HG03342 (cell line): ENCODE data around the gene BLVRB.
"Not testable (repeated sequence)": the region's sequence is repeated elsewhere in the genome, so short reads cannot be mapped to it uniquely, and the experiment has no call there.

ENCODE experiments used
- ATAC-seq: cut with Tn5 transposase; IDR thresholded peaks from one replicate; pipeline ENCODE4 v1.9.1; 2021; ENCODE audit warnings: mild to moderate bottlenecking, moderate library complexity; ENCODE audit not compliant: unreplicated experiment

The BLVRB gene

DNA sequence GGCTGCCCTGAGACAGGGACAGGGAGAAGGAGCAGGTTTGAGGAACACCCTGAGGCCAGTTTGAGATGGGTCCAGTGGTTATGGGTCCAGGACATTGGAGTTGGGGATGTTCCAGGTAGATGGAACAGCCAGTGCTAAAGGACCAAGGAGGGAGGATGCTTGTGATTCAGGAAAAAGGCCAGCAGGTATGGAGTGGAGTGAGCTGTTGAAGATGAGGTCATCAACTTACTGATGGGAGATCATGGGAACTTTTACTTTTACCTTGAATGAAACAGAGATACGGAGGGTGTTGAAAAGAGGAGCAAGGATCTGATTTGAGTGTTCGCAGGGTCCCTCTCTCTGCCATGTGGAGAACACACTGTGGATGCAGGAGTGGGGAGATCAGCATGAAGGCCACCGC, 26.7 kb upstream of the BLVRB start:
- no peak for ATAC-seq

DNA sequence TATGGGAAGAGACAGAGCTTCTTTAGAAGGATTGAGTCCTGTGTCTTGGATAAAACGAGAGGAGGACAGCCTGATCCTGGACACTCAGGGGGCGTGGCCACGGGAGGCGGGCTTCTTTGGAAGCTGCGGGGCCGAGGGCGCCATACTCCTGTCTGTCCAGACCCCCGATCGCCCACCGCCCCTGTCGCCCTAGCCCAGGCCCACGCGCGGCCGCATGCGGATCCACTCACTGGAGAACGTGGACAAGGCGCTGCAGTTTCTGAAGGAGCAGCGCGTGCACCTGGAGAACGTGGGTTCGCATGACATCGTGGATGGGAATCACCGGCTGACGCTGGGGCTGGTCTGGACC, 24.3 kb upstream of the BLVRB start:
- ATAC-seq, result no peak

DNA sequence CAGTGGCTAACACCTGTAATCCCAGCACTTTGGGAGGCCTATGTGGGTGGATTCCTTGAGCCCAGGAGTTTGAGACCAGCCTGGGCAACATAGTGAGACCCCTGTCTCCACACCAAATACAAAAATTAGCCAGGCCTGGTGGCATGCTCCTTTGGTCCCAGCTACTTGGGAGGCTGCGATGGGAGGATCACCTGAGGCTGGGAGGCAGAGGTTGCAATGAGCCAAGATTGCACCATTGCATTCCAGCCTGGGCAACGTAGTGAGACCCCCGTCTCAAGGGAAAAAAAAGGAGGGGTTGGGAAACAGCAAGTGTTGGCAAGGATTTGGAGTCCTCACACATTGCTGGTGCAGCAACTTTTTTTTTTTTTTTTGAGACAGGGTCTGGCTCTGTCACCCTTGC, 20.5 kb upstream of the BLVRB start:
- ATAC-seq, result no peak

DNA sequence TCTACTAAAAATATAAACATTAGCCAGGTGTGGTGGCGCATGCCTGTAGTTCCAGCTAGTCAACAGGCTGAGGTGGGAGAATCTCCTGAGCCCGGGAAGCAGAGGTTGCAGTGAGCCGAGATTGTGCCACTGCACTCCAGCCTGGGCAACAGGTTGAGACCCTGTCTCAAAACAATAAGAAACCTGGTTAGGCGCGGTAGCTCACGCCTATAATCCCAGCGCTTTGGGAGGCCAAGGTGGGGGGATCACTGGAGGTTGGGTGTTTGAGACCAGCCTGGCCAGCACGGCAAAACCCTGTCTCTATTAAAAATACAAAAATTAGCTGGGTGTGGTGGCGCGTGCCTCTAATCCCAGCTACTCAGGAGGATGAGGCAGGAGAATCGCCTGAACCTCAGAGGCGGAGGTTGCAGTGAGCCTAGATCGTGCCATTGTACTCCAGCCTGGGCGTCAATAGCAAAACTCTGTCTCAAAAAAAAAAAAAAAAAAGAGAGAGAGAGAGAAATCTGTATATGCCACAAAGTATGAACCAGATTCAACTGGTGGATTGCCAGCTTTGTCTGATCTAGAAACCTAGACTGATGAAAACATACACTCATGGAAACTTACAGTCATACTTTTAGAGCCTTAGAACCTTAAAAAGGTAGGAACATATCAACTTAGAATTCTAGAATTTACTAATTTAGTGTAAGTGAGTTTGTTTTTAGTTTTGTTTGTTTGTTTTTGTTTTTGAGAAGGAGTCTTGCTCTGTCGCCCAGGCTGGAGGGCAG, 10.5 kb upstream of the BLVRB start:
- ATAC-seq, result not testable (repeated sequence)

DNA sequence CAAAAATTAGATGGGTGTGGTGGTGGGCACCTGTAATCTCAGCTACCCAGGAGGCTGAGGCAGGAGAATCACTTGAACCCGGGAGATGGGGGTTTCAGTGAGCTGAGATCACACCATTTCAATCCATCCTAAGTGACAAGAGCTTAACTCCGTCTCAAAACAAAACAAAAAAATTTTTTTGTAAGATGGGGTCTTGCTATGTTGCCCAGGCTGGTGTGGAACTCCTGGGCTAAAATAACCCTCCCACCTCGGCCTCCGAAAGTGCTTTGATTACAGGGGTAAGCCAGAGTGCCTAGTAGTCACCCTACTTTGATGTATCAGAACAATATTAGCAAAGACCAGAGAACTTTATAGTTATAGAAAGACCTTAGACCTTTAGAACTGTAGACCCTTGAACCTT, 9.2 kb upstream of the BLVRB start:
- ATAC-seq, result no peak

DNA sequence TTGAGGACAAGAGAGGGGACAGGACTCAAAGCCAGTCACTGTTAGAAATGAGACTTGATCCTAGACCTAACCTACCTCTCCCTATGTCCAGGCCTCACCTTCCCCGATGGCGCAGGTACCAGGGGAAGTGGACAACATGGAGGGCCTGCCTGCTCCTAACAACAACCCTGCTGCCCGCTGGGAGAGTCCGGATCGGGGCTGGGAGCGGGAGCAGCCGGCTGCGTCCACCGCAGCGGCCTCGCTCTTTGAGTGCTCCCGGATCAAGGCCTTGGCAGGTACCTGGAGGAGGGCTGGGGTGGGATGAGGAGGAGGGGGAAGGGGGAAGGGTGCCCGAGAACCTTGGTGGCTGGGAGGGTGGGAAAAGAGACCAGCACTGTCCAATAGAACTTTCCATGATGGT, 7.0 kb upstream of the BLVRB start:
- ATAC-seq, result no peak

DNA sequence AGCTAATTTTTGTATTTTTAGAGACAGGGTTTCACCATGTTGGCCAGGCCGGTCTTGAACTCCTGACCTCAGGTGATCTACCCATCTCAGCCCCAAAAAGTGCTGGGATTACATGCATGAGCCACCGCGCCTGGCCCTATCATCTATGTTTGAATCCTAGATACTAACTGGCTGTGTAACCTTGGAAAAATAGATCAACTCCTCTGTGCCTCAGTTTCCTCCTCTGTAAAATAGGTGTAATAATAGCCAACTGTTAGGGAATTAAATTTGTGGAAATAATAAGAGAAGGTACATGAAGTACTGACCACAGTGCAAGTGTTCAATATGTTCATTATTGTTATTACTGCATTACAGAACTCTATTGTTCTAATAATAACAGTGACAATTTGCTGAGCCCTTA, 5.6 kb upstream of the BLVRB start:
- ATAC-seq, result no peak

DNA sequence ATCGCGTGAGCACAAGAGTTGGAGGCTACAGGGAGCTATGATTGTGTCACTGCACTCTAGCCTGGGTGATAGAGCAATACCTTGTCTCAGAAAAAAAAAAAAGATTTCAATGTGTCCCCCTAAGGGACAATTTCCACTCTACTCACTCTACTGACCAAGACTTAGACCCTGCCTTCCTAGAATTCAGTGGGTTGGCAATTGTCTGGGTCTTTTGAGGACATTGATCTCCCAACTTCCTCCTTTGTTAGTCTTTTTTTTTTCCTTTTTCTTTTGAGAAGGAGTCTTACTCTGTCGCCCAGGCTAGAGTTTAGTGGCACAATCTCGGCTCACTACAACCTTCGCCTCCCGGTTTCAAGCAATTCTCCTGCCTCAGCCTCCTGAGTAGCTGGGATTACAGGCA, 3.5 kb upstream of the BLVRB start:
- no peak for ATAC-seq

DNA sequence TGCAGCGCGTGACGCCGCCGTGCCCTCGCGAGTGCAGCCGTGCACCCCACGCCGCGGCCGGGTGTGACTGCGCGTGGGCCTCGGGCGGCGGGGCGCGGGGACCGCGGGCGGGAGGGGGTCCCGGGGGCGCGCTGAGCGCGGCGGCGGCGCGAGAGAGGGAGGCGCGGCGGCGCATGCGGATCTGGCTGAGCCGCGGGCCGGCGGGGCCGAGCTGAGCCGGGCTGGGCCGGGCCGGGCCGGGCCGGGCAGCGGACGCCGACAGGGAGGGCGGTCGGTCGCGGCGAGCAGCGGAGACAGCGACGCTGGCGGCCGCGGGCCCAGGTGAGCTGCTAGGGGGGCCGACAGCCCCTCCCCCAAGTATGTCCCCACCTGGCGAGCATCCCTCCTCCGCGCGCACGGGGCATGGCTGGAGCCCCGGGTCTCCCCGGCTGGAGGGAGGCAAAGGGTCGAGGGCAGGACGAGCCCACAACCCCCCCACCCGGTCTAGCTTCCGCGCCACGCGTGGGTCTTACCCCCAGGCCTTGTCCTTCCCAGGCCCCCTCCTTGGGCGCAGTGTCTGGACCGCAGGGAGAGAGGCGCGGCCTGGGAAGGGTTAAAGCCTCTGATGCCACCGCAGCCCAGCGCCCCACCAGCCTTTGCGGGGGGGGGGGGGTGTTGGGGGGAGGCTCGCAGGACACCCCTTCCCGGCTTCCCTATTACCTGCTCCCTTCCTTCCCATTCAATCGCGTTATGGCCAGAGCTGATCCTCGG, 1.6 kb upstream of the BLVRB start, which contains the start of gene SPTBN4:
Gene SPTBN4 (plus strand): TSS at position 17 of the 750 bp plus-strand sequence. CDS start 5,621 bp downstream, outside the sequence.
- no peak for ATAC-seq

DNA sequence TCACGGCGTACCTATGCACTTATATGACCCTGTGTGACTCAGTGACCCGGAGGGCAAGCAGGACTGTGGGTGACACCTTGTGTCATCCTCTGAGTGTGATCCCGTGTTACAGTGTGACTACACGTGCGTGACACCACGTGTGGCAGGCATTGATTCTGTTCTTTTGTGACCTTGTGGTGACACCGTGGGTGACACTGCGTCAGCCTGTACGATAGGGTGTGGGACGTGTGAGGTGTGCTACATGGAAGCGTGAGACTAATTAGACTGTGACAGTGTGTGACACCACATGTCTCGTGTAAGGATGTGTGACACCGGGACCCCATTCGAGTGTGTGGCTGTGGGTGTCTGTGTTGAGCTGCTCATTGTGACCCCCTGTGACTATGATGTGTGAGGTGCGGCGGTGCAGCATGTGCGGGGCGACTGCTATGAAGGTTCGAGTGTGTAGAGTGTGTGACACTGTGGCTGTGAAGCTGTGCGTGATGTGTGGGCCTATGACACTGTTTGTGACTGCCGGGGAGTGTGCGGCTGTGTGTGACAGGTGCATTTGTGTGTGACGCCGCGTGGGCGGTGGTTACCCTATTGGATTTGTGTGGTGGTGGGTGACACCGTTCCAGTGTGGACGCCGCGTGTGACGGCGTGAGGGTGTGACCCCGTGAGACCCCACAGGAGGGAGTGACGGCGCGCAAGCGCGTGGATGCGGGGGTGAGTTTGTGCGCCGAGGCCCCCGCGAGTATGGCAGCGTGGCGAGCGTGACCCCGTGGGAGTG, 857 bp upstream of the BLVRB start:
- ATAC-seq, result peak; percentile 18

DNA sequence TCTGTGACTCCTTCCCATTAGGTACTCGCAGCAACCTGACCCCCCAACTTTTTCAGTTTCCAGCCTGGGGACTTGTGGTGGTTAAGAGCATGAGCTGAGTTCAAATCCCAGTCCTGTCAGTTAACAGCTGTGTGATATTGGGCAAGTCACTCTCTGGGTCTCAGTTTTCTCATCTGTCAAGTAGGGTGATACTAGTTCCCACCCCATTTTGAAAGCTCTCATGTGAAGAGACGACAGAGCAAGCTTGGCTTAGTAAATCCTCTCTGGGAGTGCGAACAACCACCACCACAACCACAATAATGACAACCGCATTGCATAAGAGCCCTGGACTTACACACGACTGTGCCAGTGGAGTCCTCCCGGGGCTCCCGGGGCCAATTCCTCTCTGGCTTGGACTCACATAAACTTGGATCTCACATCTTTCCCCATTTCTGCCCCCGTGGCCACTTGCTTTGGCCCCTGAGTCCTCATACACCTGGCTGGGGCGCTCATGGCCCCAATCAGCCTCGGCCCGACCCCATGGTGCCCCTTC, 454 bp downstream of the BLVRB start:
- no peak for ATAC-seq

DNA sequence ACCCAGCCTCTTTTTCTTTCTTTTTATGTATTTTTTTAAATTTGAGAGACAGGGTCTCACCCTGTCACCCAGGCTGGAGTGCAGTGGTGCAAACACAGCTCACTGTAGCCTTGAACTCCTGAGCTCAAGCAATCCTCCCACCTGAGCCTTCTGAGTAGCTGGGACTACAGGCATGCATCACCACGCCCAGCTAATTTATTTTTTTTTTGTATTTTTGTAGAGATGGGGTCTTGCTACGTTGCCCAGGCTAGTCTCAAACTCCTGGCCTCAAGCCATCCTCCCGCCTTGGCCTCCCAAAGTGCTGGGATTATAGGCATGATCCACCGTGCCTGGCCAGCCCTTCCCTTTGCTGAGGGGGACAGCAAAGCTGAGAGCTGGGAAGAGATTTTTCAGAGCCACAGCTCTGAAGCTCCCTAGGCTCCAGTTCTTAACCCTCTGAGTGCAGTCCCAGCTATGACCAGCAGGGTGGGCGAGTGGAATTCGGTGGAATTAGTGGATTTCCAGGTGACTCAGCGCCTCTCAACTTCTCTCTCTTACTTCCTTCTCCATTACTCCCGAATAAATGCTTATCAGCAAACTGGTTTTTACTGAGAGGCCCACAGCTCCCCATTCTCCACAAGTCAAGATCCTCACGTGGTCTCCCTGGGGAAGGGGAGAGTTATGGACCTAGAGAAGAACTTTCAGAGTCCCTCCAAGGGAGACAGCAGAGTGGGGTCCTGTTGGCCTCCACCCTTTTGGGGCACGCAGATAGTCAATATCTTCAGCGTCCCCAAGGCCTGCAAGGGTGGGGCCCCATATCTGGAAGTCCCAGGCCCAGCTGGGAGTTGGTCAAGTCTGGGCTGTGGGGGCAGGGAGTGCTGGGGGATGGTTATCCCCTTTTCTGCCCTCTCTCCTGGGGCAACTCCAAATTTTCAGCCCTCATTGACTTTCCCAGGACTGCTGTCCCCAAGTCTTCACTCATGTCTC, 1.2 kb downstream of the BLVRB start:
- ATAC-seq, result no peak

DNA sequence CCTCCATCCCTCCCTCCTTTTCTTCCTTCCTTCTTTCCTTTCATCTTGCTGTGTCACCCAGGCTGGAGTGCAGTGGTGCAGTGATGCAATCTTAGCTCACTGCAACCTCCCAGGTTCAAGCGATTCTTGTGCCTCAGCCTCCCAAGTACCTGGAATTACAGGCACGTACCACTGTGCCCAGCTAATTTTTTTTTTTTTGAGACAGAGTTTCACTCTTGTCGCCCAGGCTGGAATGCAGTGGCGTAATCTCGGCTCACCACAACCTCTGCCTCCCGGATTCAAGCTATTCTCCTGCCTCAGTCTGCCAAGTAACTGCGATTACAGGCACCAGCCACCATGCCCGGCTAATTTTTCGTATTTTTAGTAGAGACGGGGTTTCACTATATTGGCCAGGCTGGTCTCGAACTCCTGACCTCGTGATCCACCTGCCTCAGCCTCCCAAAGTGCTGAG, 1.9 kb downstream of the BLVRB start:
- ATAC-seq, result not testable (repeated sequence)

DNA sequence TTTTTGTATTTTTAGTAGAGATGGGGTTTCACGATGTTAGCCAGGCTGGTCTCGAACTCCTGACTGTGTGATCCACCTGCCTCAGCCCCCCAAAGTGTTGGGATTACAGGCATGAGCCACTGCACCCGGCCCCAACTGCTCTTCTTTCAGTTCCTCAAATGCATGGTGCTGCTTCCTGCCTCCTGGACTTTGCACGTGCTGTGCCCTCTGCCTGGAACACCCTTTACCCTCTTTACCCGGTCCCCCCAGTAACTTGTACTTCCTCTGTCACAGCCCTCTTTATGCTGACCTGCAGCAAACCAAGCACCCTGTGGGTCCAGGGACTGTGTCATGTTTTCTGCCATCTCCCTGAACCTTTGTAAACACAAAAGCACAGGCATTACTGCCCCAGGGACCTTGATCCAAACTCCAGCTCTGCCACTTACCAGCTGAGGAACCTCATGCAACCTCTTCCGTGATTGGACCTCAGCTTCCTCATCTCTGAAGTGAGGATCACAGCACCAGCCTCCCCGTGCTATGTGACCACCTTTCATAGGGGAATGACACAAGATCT, 3.8 kb downstream of the BLVRB start:
- no peak for ATAC-seq

DNA sequence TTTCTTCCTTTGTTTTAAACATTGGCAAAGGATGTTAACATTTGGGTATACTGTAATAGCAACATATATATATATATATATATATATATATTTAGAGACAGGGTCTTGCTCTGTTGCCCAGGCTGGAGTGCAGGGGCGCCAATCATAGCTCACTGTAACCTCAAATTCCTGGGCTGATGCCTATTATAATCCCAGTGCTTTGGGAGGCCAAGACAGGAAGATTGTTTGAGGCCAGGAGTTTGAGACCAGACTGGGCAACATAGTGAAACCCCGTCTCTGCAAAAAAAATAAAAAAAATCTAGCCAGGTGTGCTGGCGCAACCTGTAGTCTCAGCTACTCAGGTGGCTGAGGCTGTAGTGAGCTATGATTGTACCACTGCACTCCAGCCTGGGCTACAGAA, 5.4 kb downstream of the BLVRB start:
- ATAC-seq, result no peak

DNA sequence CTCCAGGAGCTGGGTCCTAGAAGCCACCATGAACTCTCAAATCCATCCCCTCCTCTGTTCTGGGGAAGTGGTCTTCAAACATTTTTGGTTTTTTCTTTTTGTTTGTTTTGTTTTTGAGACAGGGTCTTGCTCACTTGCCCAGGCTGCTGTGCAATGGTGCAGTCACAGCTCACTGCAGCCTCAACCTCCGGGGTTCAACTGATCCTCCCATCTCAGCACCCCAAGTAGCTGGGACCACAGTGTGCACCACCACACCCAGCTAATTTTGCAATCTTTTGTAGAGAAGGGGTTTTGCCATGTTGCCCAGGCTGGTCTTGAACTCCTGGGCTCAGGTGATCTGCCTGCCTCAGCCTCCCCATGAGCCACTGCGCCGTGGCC, 7.0 kb downstream of the BLVRB start:
- ATAC-seq, result no peak

DNA sequence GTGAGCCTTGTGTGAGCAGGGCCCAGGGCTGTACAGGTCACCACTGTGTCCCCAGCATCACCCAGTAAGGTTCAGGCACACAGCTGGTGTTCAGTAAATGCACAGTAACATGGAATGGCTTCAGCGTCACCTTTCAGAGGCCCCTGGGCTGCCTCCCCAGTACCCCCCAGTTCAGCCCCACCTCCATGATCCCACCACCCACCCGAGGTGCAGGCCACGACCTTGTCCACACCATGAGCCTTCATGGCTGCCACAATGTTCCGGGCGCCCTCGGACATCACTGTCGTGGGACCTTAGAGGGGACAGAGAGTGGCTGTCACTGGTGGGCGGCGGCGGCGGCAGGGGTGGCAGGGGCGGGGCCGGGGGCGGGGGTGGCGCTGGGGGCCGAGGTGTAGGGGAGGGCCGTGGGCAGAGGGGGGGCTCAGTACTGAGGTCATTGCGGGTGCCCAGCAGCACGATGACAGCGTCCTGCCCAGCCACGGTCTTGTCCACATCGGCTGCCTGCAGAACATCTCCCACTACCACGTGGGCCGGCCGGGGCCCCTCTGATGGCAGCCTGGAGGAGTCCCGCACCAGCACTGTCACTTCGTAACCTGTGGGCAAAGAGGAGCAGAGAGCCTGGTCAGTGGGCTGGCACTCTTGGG, 7.5 kb downstream of the BLVRB start:
- no peak for ATAC-seq

DNA sequence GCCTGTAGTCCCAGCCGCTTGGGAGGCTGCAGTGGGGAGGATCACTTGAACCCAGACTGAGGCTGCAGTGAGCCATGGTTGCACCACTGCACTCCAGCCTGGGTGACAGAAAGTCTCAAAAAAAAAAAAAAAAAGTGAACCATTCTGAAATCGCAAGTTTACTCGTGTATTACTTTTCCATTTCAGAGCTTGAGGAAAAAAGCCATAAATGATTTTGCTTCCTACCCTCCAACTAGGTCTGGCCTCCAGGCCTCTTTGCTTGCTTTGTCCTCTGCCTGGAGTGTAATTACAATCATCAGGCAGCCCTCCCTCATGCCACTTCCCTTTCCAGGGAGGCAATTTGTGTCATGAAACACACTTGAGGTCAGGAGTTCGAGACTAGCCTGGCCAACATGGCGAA, 8.5 kb downstream of the BLVRB start:
- ATAC-seq, result no peak

DNA sequence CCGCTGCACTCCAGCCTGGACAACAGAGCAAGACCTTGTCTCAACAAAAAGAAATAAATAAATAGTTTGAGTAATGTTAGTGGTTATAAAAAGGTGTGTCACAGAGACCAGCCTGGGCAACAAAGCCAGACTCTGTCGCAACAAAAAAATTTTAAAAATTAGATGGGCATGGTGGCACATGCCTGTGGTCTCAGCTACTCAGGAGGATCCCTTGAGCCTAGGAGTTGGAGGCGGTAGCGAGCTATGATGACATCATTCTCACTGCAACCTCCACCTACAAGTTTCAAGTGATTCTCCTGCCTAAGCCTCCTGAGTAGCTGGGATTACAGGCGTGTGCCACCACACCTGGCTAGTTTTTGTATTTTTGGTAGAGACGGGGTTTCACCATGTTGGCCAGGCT, 11.6 kb downstream of the BLVRB start:
- not testable (repeated sequence) for ATAC-seq
